Tibial artery (tissue), 4 donors: ENCODE measurements around the gene ZNF420.
"Not testable (repeated sequence)": the region's sequence is repeated elsewhere in the genome, so short reads cannot be mapped to it uniquely, and the experiment has no call there.

ENCODE experiments used
- DNase-seq, 2 donors: peaks; one replicate each; pipeline ENCODE4 v3.0.0-alpha.2; 2019
- H3K27ac ChIP-seq, 2 donors: fragments of 200-600 bp; sonication (generic) in 1 of 2; 1 replicate in 1 of 2; 2 replicates in 1 of 2; pipeline ENCODE4 v1.5.1; 2018 to 2019; ENCODE audit warnings: mild to moderate bottlenecking in 1 of 2
- H3K27me3 ChIP-seq, 2 donors: fragments of 200-600 bp; sonication (generic) in 1 of 2; one replicate each; pipeline versions ENCODE4 v1.5.1 to v1.6.0; 2016 to 2019
- H3K36me3 ChIP-seq, 3 donors: fragments of 200-600 bp; sonication (generic) in 2 of 3; one replicate each; pipeline ENCODE4 v1.5.1; 2016 to 2019; ENCODE audit warnings: mild to moderate bottlenecking in 2 of 3
- H3K4me1 ChIP-seq, 4 donors: fragments of 200-600 bp; sonication (generic) in 2 of 4; 1 replicate in 3 of 4; 2 replicates in 1 of 4; pipeline ENCODE4 v1.5.1; 2016 to 2019
- H3K4me3 ChIP-seq, 2 donors: fragments of 200-600 bp; sonication (generic) in 1 of 2; 1 replicate in 1 of 2; 2 replicates in 1 of 2; pipeline ENCODE4 v1.5.1; 2018 to 2019; ENCODE audit warnings: mild to moderate bottlenecking in 2 of 2
- H3K9me3 ChIP-seq, 3 donors: fragments of 200-600 bp; sonication (generic) in 1 of 3; one replicate each; pipeline ENCODE4 v1.5.1; 2016 to 2019
- intact Hi-C: fragments of 100-400 bp; cut with DNase I; formaldehyde crosslinking; loops from one replicate; pipeline ENCODE4 v1.15.0; 2023; ENCODE audit warnings: low total_unique reads
- TF ChIP-seq, protein P1 (sequence below), 2 experiments: fragments of 200-600 bp in 1 of 2; fragments of 450-650 bp in 1 of 2; IDR thresholded peaks; one replicate each; pipeline ENCODE4 v1.5.1; 2017 to 2019; ENCODE audit warnings: antibody characterized with exemption in 2 of 2, mild to moderate bottlenecking in 1 of 2, moderate library complexity in 1 of 2

Gene ZNF420

DNA sequence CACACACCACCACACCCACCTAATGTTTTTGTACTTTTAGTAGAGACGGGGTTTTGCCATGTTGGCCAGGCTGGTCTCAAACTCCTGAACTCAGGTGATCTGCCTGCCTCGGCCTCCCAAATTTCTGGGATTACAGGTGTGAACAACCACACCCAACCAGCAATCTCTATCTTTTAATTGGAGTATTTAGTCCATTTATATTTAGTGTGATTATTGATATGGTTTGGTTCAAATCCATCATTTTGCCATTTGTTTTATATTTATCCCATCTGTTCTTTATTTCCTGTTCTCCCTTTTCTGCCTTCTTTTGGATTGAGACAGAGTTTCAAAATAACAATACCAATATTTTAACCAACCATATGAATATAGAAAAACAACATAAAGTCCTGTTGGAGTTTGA lies 4.1 kb downstream of the ZNF420 start:
- intact Hi-C loops = no loop called here
- Histone ChIP-seq H3K27ac (no peak overlapping the region), H3K9me3 (peaks cover 5 to 59% (median 29%) of the 10 kb centered on the region in 3 donors), H3K27me3 (no peaks in the 10 kb centered on the region), H3K4me1 (peaks cover 0 to 15% (median 8%) of the 10 kb centered on the region in 4 donors), H3K36me3 (peaks cover 29 to 49% (median 44%) of the 10 kb centered on the region in 3 donors), H3K4me3 (no peak overlapping the region)
- TF ChIP-seq, protein P1, sequence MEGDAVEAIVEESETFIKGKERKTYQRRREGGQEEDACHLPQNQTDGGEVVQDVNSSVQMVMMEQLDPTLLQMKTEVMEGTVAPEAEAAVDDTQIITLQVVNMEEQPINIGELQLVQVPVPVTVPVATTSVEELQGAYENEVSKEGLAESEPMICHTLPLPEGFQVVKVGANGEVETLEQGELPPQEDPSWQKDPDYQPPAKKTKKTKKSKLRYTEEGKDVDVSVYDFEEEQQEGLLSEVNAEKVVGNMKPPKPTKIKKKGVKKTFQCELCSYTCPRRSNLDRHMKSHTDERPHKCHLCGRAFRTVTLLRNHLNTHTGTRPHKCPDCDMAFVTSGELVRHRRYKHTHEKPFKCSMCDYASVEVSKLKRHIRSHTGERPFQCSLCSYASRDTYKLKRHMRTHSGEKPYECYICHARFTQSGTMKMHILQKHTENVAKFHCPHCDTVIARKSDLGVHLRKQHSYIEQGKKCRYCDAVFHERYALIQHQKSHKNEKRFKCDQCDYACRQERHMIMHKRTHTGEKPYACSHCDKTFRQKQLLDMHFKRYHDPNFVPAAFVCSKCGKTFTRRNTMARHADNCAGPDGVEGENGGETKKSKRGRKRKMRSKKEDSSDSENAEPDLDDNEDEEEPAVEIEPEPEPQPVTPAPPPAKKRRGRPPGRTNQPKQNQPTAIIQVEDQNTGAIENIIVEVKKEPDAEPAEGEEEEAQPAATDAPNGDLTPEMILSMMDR (IDR thresholded peaks at IDR 0.05) = no peak
- no peak for DNase-seq

DNA sequence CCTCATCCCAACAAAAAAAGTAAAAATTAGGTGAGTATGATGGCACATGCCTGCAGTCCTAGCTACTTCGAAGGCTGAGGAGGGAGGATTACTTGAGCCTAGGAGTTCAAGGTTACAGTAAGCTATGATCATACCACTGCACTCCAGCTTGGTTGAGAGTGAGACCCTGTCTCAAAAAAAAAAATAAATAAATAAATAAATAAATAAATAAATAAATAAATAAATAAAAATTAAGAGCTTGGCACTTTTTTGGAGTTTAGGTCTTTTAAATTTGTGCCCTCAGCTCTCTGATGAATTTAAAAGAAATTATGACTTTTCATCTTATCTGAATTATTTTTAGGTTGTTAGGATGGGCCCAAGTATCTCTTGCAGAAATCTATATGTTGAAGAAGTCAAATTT lies 8.9 kb downstream of the ZNF420 start:
- Histone ChIP-seq H3K4me1 (no peaks in the 10 kb centered on the region), H3K4me3 (no peak overlapping the region), H3K36me3 (peaks cover 72 to 90% (median 86%) of the 10 kb centered on the region in 3 donors), H3K27ac (no peak overlapping the region), H3K27me3 (no peaks in the 10 kb centered on the region), H3K9me3 (peaks cover 5 to 81% (median 35%) of the 10 kb centered on the region in 3 donors)
- no peak for DNase-seq
- intact Hi-C loops = no loop called here
- TF ChIP-seq, protein P1 (IDR thresholded peaks at IDR 0.05) = no peak

DNA sequence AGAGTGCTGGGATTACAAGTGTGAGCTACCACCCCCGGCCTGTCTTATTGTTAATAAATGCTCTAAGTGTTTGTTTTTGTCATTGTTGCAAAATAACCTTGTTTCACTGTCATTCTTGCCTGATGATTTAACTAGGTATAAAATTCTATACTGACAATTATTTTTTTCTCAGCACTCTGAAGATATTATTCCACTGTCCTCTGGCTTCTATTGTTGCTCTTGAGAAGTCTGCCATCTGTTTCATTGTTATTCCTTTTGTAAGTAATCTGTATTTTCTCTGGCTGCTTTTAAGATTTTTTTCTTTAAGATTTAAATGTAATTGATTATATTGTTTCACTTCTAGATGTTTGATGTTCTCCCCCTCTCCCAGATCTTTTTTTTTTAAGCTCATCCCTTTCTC lies 17.6 kb downstream of the ZNF420 start:
- TF ChIP-seq, protein P1 (IDR thresholded peaks at IDR 0.05) = no peak
- intact Hi-C loops = no loop called here
- H3K27ac ChIP-seq = no peak overlapping the region
- H3K4me1 ChIP-seq = no peaks in the 10 kb centered on the region
- H3K4me3 ChIP-seq = no peak overlapping the region
- DNase-seq = no peak
- no peaks in the 10 kb centered on the region for H3K27me3 ChIP-seq
- H3K36me3 ChIP-seq = peaks cover 100% of the 10 kb centered on the region in 3 donors
- peaks cover 13 to 98% (median 71%) of the 10 kb centered on the region in 3 donors for H3K9me3 ChIP-seq

DNA sequence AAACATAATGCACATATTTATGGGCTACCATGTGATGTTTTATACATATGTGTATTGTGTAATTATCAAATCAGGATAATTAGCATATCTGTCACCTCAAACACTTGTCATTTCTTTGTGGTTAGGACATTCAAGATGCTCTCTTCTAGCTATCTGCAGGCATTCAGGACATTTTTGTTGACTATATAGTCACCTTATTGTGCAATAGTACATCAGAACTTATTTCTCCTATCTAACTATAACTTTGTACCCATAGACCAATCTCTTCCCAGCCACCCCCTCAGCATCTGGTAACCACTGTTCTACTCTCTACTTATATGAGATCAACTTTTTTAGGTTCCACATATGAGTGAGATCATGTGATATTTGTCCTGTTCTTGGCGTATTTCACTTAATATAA lies 20.3 kb downstream of the ZNF420 start:
- intact Hi-C loops = no loop called here
- no peaks in the 10 kb centered on the region for H3K4me1 ChIP-seq
- H3K4me3 ChIP-seq = no peak overlapping the region
- H3K27ac ChIP-seq = no peak overlapping the region
- H3K36me3 ChIP-seq = peaks cover 98 to 100% (median 100%) of the 10 kb centered on the region in 3 donors
- no peaks in the 10 kb centered on the region for H3K27me3 ChIP-seq
- DNase-seq = no peak
- peaks cover 13 to 99% (median 86%) of the 10 kb centered on the region in 3 donors for H3K9me3 ChIP-seq
- TF ChIP-seq, protein P1 (IDR thresholded peaks at IDR 0.05) = no peak

DNA sequence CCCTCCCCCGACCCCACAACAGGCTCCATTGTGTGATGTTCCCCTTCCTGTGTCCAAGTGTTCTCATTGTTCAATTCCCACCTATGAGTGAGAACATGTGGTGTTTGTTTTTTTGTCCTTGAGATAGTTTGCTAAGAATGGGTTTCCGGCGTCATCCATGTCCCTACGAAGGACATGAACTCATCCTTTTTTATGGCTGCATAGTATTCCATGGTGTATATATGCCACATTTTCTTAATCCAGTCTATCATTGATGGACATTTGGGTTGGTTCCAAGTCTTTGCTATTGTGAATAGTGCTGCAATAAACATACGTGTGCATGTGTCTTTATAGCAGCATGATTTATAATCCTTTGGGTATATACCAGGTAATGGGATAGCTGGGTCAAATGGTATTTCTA lies 25.9 kb downstream of the ZNF420 start:
- H3K4me1 ChIP-seq, H3K27me3 ChIP-seq, H3K4me3 ChIP-seq, H3K27ac ChIP-seq, intact Hi-C loops, DNase-seq: not testable (repeated sequence)
- peaks cover 6 to 99% (median 67%) of the 10 kb centered on the region in 3 donors for H3K9me3 ChIP-seq
- peaks cover 86 to 97% (median 88%) of the 10 kb centered on the region in 3 donors for H3K36me3 ChIP-seq

DNA sequence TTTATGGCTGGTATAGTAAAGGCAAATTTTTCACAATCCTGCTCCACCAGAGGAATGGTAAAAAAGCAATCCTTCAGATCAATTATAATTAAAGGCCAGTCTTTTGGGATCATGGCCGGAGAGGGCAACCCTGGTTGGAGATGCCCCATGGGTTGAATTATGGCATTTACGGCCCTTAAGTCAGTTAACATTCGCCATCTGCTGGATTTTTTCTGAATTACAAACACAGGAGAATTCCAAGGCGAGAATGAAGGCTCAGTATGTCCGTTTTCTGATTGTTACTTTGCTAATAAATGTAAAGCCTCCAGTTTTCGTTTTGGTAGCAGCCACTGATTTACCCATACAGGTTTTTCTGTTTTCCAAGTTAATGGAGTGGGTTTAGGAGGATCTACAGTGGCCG lies 33.5 kb downstream of the ZNF420 start:
- Histone ChIP-seq H3K9me3 (peaks cover 7 to 99% (median 92%) of the 10 kb centered on the region in 3 donors), H3K36me3 (peaks cover 100% of the 10 kb centered on the region in 3 donors)
- H3K27me3 ChIP-seq, H3K4me3 ChIP-seq, intact Hi-C loops, H3K27ac ChIP-seq, DNase-seq, H3K4me1 ChIP-seq: not testable (repeated sequence)

DNA sequence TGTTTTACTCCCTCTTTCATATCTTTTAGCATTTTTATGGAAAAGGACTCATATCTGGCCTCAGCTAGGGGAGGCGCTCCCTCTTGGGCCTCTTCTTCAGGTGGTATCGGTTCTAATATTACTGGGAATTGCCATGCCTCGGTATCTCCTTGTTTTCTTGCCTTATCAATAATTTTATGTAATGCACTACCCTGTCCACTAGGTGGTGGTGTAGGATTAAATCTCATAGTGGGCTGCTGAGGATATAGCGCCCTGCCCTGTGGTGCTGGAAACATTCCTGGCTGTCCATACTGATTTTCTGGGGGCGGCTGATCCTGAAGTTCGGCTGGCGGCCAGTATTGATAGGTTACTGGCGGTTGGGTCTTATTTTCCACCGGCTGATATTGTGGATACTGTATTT lies 35.8 kb downstream of the ZNF420 start:
- no peaks in the 10 kb centered on the region for H3K27me3 ChIP-seq
- H3K27ac ChIP-seq = no peak overlapping the region
- H3K36me3 ChIP-seq = peaks cover 81 to 90% (median 88%) of the 10 kb centered on the region in 3 donors
- no peaks in the 10 kb centered on the region for H3K4me1 ChIP-seq
- no peak overlapping the region for H3K4me3 ChIP-seq
- DNase-seq = no peak
- peaks cover 7 to 96% (median 89%) of the 10 kb centered on the region in 3 donors for H3K9me3 ChIP-seq
- intact Hi-C loops = no loop called here
- TF ChIP-seq, protein P1 (IDR thresholded peaks at IDR 0.05) = no peak

DNA sequence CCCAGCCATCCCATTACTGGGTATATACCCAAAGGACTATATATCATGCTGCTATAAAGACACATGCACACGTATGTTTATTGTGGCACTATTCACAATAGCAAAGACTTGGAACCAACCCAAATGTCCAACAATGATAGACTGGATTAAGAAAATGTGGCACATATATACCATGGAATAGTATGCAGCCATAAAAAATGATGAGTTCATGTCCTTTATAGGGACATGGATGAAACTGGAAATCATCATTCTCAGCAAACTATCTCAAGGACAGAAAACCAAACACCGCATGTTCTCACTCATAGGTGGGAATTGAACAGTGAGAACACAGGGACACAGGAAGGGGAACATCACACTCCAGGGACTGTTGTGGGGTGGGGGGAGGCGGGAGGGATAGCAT lies 43.9 kb downstream of the ZNF420 start:
- intact Hi-C loops, H3K27ac ChIP-seq, DNase-seq, H3K4me1 ChIP-seq, H3K4me3 ChIP-seq, H3K27me3 ChIP-seq: not testable (repeated sequence)
- Histone ChIP-seq H3K9me3 (peaks cover 20 to 80% (median 76%) of the 10 kb centered on the region in 3 donors), H3K36me3 (peaks cover 35 to 57% (median 48%) of the 10 kb centered on the region in 3 donors)
